Measurements from ENCODE around the gene SIAH1.

- TF ChIP-seq ZNF701 (tag by site-specific recombination; IDR thresholded peaks at IDR 0.05): no peak
- no peak for TF ChIP-seq CTCF (tag by site-specific recombination; IDR thresholded peaks at IDR 0.05)
- no peak for TF ChIP-seq ZNF76 (tag by site-specific recombination; IDR thresholded peaks at IDR 0.05; ENCODE audit: borderline replicate concordance, low read depth)
- TF ChIP-seq ZNF362 (tag by site-specific recombination; IDR thresholded peaks at IDR 0.05): no peak
- no peak for TF ChIP-seq PRDM1 (tag by site-specific recombination; IDR thresholded peaks at IDR 0.05)
- no peak for TF ChIP-seq ZNF350 (tag by site-specific recombination; IDR thresholded peaks at IDR 0.05)
- no peak for TF ChIP-seq HOXD13 (CRISPR knock-in tag; IDR thresholded peaks at IDR 0.05; ENCODE audit: borderline replicate concordance)
- TF ChIP-seq ZNF23 (tag by site-specific recombination; IDR thresholded peaks at IDR 0.05; ENCODE audit: borderline replicate concordance): no peak
- TF ChIP-seq ZXDB (tag by site-specific recombination; IDR thresholded peaks at IDR 0.05): no peak
- no peak for TF ChIP-seq YY1 (tag by site-specific recombination; IDR thresholded peaks at IDR 0.05)
- no peak for TF ChIP-seq ZNF585B (tag by site-specific recombination; IDR thresholded peaks at IDR 0.05)
- no peak for TF ChIP-seq ZNF664 (tag by site-specific recombination; IDR thresholded peaks at IDR 0.05)
Observed at GRCh38 chr16:48433850-48434530, 48.8 kb upstream of the SIAH1 start.
